Measurements from ENCODE around the gene C11orf68. TPM values are rescaled to one million over a fixed set of nuclear protein-coding genes. Genes with fewer than 3 reads are reported as not detected.

Gene C11orf68
- total and polyA plus RNA-seq, 2 donors (not counting 1 experiment from before 2014, with no cell fraction given) = 34.9 to 50.6 TPM

GRCh38 chr11:65960824-65961266 is 42.0 kb upstream of the C11orf68 start:
- Mint-ChIP-seq H3K4me1 (peaks cover 52% of the 10 kb centered on the region), H3K4me3 (peak overlapping the region; percentile 98), H3K9me3 (ENCODE audit: insufficient read depth) (no peaks in the 10 kb centered on the region), H3K27me3 (no peaks in the 10 kb centered on the region), H3K27ac (peak overlapping the region; percentile 98)
- POLR2A ChIA-PET = interaction anchor here (0.5 to 2.2 kb wide), 11 partner anchors 10 to 837 kb away, joined by 3 to 9 read pairs (median 5); partner anchors contain the start of genes BANF1, CCDC85B, CFL1 and EIF1AD
- peaks cover 34% of the 10 kb centered on the region for H4K20me1 ChIP-seq (ENCODE audit: control insufficient read depth, insufficient read depth, low read length, poor library complexity, severe bottlenecking)
- TF ChIP-seq EZH2 (IDR thresholded peaks at IDR 0.05; ENCODE audit: borderline replicate concordance, insufficient read depth, low read depth, low read length, poor library complexity, severe bottlenecking) (no peak), CTCF (IDR thresholded peaks at IDR 0.05) (no peak)
- peak overlapping the region; percentile 95 for H3K4me2 ChIP-seq (replicated peaks; ENCODE audit: low read depth, low read length, poor library complexity, severe bottlenecking)
- H3K9me3 ChIP-seq (ENCODE audit: control extremely low read depth in 1 of 3, control insufficient read depth in 2 of 3, insufficient read depth in 1 of 3, low read length in 2 of 3) = peaks cover 0 to 3% (median 0%) of the 10 kb centered on the region in 3 donors
- no peak for DNase-seq
- WGBS (ENCODE audit: insufficient coverage) = 49% methylated on average over 12 of the region's 16 CpGs
- peak overlapping the region; percentile 74 to 90 (median 87) for H3K4me3 ChIP-seq (ENCODE audit: control extremely low read depth in 1 of 5, extremely low read depth in 1 of 5, insufficient read depth in 1 of 5, low read depth in 2 of 5, low read length in 4 of 5)
- H3K4me1 ChIP-seq (ENCODE audit: control insufficient read depth in 2 of 2, insufficient read depth in 2 of 2, low read length in 2 of 2) = peaks cover 37 to 49% of the 10 kb centered on the region in 2 donors
- H3K9ac ChIP-seq (ENCODE audit: low read length) = peak overlapping the region; percentile 97
- ATAC-seq (ENCODE audit: low read depth) = no peak
- H3K27me3 ChIP-seq (replicated peaks in 1 of 4; ENCODE audit: control extremely low read depth in 1 of 4, control insufficient read depth in 3 of 4, insufficient read depth in 4 of 4, low read length in 3 of 4) = no peaks in the 10 kb centered on the region
- H2AFZ ChIP-seq (ENCODE audit: insufficient read depth, low read depth, low read length, poor library complexity, severe bottlenecking) = peak overlapping the region; percentile 94
- CTCF ChIA-PET = interaction anchor here (1.0 to 3.4 kb wide), 4 partner anchors 32 to 76 kb away, joined by 3 to 27 read pairs (median 9); partner anchors contain the start of genes CCDC85B and FIBP
- peaks cover 48% of the 10 kb centered on the region for H3K79me2 ChIP-seq (ENCODE audit: control insufficient read depth, insufficient read depth, low read length)
- H3K27ac ChIP-seq (ENCODE audit: low read length in 2 of 2) = peak overlapping the region; percentile 77 to 89
- H3K36me3 ChIP-seq (replicated peaks in 1 of 2; ENCODE audit: control extremely low read depth in 1 of 2, control insufficient read depth in 1 of 2, extremely low read depth in 1 of 2, insufficient read depth in 2 of 2, low read length in 1 of 2) = peaks cover 5 to 23% of the 10 kb centered on the region in 2 experiments
- intact Hi-C loops (cut with micrococcal nuclease) = loop anchor here (1.0 kb wide), 6 partner anchors 33 to 241 kb away; partner anchors contain the start of genes BANF1, C11orf68, DRAP1 and EIF1AD

DNA sequence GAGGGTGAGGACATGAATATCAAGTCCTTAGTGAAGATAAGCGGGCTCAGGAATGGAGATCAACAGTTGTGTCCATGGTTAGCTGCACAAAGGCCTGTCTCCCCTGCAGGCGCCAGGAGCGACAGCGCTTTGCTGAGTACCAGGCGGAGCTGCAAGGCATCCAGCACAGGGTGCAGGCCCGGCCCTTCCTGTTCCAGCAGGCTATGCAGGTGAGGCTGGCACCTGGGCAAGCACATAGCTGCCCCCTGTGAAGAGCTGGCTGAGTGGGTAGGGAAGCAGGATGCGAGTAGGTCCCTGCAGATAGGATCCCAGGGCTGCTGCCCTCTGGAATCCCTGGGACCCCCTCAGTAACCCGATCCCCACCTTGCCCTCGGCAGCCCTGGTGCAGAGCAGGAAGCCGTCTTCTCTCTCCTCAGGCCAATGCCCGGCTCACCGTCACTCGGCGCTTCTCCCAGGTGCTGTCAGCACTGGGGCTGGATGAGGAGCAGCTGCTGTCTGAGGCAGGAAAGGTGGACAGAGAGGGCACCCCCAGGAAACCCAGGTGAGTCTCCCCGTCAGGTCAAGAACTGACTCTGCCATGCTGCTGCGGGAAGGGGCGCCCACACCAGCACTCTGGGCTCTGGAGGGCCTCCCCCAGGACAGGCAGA is 40.0 kb upstream of the C11orf68 start:
- H3K79me2 ChIP-seq (ENCODE audit: control insufficient read depth, insufficient read depth, low read length) = peaks cover 29% of the 10 kb centered on the region
- DNase-seq = no peak
- peaks cover 0 to 3% of the 10 kb centered on the region in 2 experiments for H3K36me3 ChIP-seq (replicated peaks in 1 of 2; ENCODE audit: control extremely low read depth in 1 of 2, control insufficient read depth in 1 of 2, extremely low read depth in 1 of 2, insufficient read depth in 2 of 2, low read length in 1 of 2)
- peaks cover 0 to 3% (median 0%) of the 10 kb centered on the region in 3 donors for H3K9me3 ChIP-seq (ENCODE audit: control extremely low read depth in 1 of 3, control insufficient read depth in 2 of 3, insufficient read depth in 1 of 3, low read length in 2 of 3)
- TF ChIP-seq CTCF (IDR thresholded peaks at IDR 0.05) = no peak
- no peak for TF ChIP-seq EZH2 (IDR thresholded peaks at IDR 0.05; ENCODE audit: borderline replicate concordance, insufficient read depth, low read depth, low read length, poor library complexity, severe bottlenecking)
- H3K27ac ChIP-seq (ENCODE audit: low read length in 2 of 2) = no peak overlapping the region
- peaks cover 35 to 46% of the 10 kb centered on the region in 2 donors for H3K4me1 ChIP-seq (ENCODE audit: control insufficient read depth in 2 of 2, insufficient read depth in 2 of 2, low read length in 2 of 2)
- 98% methylated on average over 17 of the region's 17 CpGs for whole genome bisulfite sequencing (ENCODE audit: insufficient coverage)
- CTCF ChIA-PET = interaction anchor here (0.5 to 3.2 kb wide), 4 partner anchors 29 to 113 kb away, joined by 4 to 14 read pairs (median 6); partner anchors contain the start of gene CCDC85B
- Mint-ChIP-seq H3K9me3 (ENCODE audit: insufficient read depth) (no peaks in the 10 kb centered on the region), H3K4me1 (peaks cover 49% of the 10 kb centered on the region), H3K4me3 (no peak overlapping the region), H3K27me3 (no peaks in the 10 kb centered on the region), H3K27ac (peak overlapping the region; percentile 37)
- H3K9ac ChIP-seq (ENCODE audit: low read length) = no peak overlapping the region
- no peak overlapping the region for H2AFZ ChIP-seq (ENCODE audit: insufficient read depth, low read depth, low read length, poor library complexity, severe bottlenecking)
- no peaks in the 10 kb centered on the region for H3K27me3 ChIP-seq (replicated peaks in 1 of 4; ENCODE audit: control extremely low read depth in 1 of 4, control insufficient read depth in 3 of 4, insufficient read depth in 4 of 4, low read length in 3 of 4)
- POLR2A ChIA-PET = interaction anchor here (0.7 kb wide), 1 partner anchor 472 kb away, joined by 6 read pairs; no protein-coding TSS in a partner anchor
- H3K4me3 ChIP-seq (ENCODE audit: control extremely low read depth in 1 of 5, extremely low read depth in 1 of 5, insufficient read depth in 1 of 5, low read depth in 2 of 5, low read length in 4 of 5) = no peak overlapping the region
- ATAC-seq (ENCODE audit: low read depth) = no peak
- H3K4me2 ChIP-seq (replicated peaks; ENCODE audit: low read depth, low read length, poor library complexity, severe bottlenecking) = no peak overlapping the region
- intact Hi-C loops (cut with micrococcal nuclease) = no loop called here
- peaks cover 16% of the 10 kb centered on the region for H4K20me1 ChIP-seq (ENCODE audit: control insufficient read depth, insufficient read depth, low read length, poor library complexity, severe bottlenecking)
